HepG2 (cell line): ENCODE results near the gene NGB. TPM values are rescaled to one million over a fixed set of nuclear protein-coding genes. Genes with fewer than 3 reads are reported as not detected.

Experiments
- ATAC-seq: fragments of 200-7000 bp; cut with Tn5 transposase; 3 replicates; pipeline ENCODE4 v1.9.1; 2020; ENCODE audit warnings: mild to moderate bottlenecking, moderate library complexity
- BruUV-seq: library from RNA; stranded (reverse); fragments of 400-500 nt; replicated peaks from 2 replicates; lab custom pipeline; 2021; lab: Mats Ljungman, UMichigan
- CTCF ChIA-PET: fragments of 300-600 bp; formaldehyde crosslinking; extraction: SDS; loops from one replicate; lab custom pipeline; 2021; ENCODE audit warnings: low total read pairs, inconsistent platforms, low intra/inter-chr PET ratio; lab: Yijun Ruan, JAX
- POLR2A ChIA-PET: fragments of 350-600 bp; sonication (Branson Sonifier 250); formaldehyde crosslinking; loops from one replicate; lab custom pipeline; 2020; ENCODE audit warnings: antibody characterized with exemption, inconsistent platforms; lab: Yijun Ruan, JAX
- DNase-seq: peaks from one replicate; pipeline ENCODE4 v3.0.0-alpha.2; 2015; ENCODE audit warnings: low spot score
- FAIRE-seq: peaks from 3 replicates; lab custom pipeline; 2011; peaks lifted over from hg19 to GRCh38; lab: Jason Lieb, UNC
- H2AFZ ChIP-seq: one replicate; pipeline ENCODE4 v1.6.1; 2011; ENCODE audit warnings: low read length, inconsistent platforms
- H3K27ac ChIP-seq: fragments of 300-600 bp; 3 replicates; pipeline ENCODE4 v1.8.0; 2011; ENCODE audit warnings: mixed run types, mild to moderate bottlenecking, mixed read lengths, low read length, inconsistent platforms; ENCODE audit not compliant: insufficient read depth; ENCODE audit errors: extremely low read length
- H3K27me3 ChIP-seq, 2 experiments: fragments of 200-600 bp in 1 of 2; 2 replicates in 1 of 2; 3 replicates in 1 of 2; pipeline versions ENCODE4 v1.6.0 to v1.8.0; 2011; ENCODE audit warnings: low read length in 2 of 2, mild to moderate bottlenecking in 2 of 2, moderate library complexity in 2 of 2, inconsistent platforms in 1 of 2; ENCODE audit not compliant: insufficient read depth in 2 of 2, control insufficient read depth in 1 of 2
- H3K36me3 ChIP-seq, 2 experiments: fragments of 200-600 bp in 1 of 2; replicated peaks in 1 of 2; 2 replicates in 1 of 2; 3 replicates in 1 of 2; pipeline versions ENCODE4 v1.5.1 to v1.8.0; 2011; ENCODE audit warnings: low read length in 2 of 2, inconsistent platforms in 1 of 2; ENCODE audit not compliant: insufficient read depth in 2 of 2, control insufficient read depth in 1 of 2
- H3K4me1 ChIP-seq: 2 replicates; pipeline ENCODE4 v1.5.1; 2012; ENCODE audit warnings: low read length, inconsistent platforms; ENCODE audit not compliant: insufficient read depth
- H3K4me2 ChIP-seq: 2 replicates; pipeline ENCODE4 v1.6.0; 2011; ENCODE audit warnings: low read depth, low read length, inconsistent platforms
- H3K4me3 ChIP-seq, 3 experiments: fragments of 200-600 bp in 1 of 3; sonication (generic), shearing (Covaris generic) in 1 of 3; replicated peaks in 1 of 3; 2 replicates each; pipeline ENCODE4 v1.5.1; 2011 to 2016; ENCODE audit warnings: low read length in 3 of 3, inconsistent platforms in 2 of 3, low read depth in 2 of 3, mild to moderate bottlenecking in 2 of 3, control low read depth in 1 of 3, mixed read lengths in 1 of 3; ENCODE audit not compliant: insufficient read depth in 1 of 3
- H3K79me2 ChIP-seq: one replicate; pipeline ENCODE4 v1.6.1; 2011; ENCODE audit warnings: low read length, inconsistent platforms; ENCODE audit not compliant: insufficient read depth
- H3K9ac ChIP-seq: 2 replicates; pipeline ENCODE4 v1.6.0; 2011; ENCODE audit warnings: mild to moderate bottlenecking, low read depth, low read length, inconsistent platforms; ENCODE audit not compliant: insufficient read depth
- H3K9me3 ChIP-seq: 2 replicates; pipeline ENCODE4 v1.5.1; 2012; ENCODE audit warnings: mild to moderate bottlenecking, low read length
- H4K20me1 ChIP-seq: 2 replicates; pipeline ENCODE4 v1.6.0; 2011; ENCODE audit warnings: inconsistent platforms, mild to moderate bottlenecking, low read length, moderate library complexity; ENCODE audit not compliant: insufficient read depth
- ATAD3A ChIP-seq: sonication (generic); formaldehyde crosslinking; IDR thresholded peaks from 2 replicates; pipeline ENCODE4 v1.4.0; 2020; ENCODE audit warnings: missing genetic modification reagents
- FOXK2 ChIP-seq: fragments of 450-650 bp; IDR thresholded peaks from 2 replicates; pipeline ENCODE4 v1.6.1; 2016
- JARID2 ChIP-seq: sonication (generic); formaldehyde crosslinking; IDR thresholded peaks from 2 replicates; pipeline ENCODE4 v1.8.1; 2023; ENCODE audit warnings: missing genetic modification reagents, inconsistent platforms; ENCODE audit not compliant: insufficient replicate concordance
- LCORL ChIP-seq, 2 experiments: fragments of 450-650 bp in 1 of 2; sonication (generic) in 1 of 2; formaldehyde crosslinking in 1 of 2; IDR thresholded peaks; 2 replicates each; pipeline versions ENCODE4 v1.5.0 to v1.6.1; 2017 to 2020; ENCODE audit warnings: antibody characterized with exemption in 1 of 2, missing genetic modification reagents in 1 of 2
- NRL ChIP-seq: sonication (generic); formaldehyde crosslinking; IDR thresholded peaks from 2 replicates; pipeline ENCODE4 v1.5.0; 2020; ENCODE audit warnings: missing genetic modification reagents, mild to moderate bottlenecking, moderate library complexity, borderline replicate concordance
- SETDB1 ChIP-seq: sonication (generic); formaldehyde crosslinking; IDR thresholded peaks from 2 replicates; pipeline ENCODE4 v1.5.1; 2020; ENCODE audit warnings: missing genetic modification reagents, mild to moderate bottlenecking, borderline replicate concordance
- SP1 ChIP-seq, 2 experiments: fragments of 450-650 bp in 1 of 2; sonication (generic) in 1 of 2; formaldehyde crosslinking in 1 of 2; IDR thresholded peaks; 2 replicates each; pipeline versions ENCODE4 v1.4.0 to v1.6.1; 2016 to 2020; ENCODE audit warnings: missing genetic modification reagents in 1 of 2
- SP4 ChIP-seq: sonication (generic); formaldehyde crosslinking; IDR thresholded peaks from 2 replicates; pipeline ENCODE4 v1.8.1; 2023; ENCODE audit warnings: mild to moderate bottlenecking, missing genetic modification reagents
- THAP9 ChIP-seq: sonication (generic); formaldehyde crosslinking; IDR thresholded peaks from 2 replicates; pipeline ENCODE4; 2020; ENCODE audit warnings: missing genetic modification reagents, mild to moderate bottlenecking, borderline replicate concordance
- TP53 ChIP-seq: sonication (generic); formaldehyde crosslinking; conservative IDR thresholded peaks from 2 replicates; pipeline ENCODE4 v1.4.0; 2020; ENCODE audit warnings: missing genetic modification reagents
- ZNF253 ChIP-seq: sonication (generic); formaldehyde crosslinking; IDR thresholded peaks from 2 replicates; pipeline ENCODE4 v1.8.0; 2022; ENCODE audit warnings: mild to moderate bottlenecking, missing genetic modification reagents, borderline replicate concordance
- ZSCAN30 ChIP-seq: sonication (generic); formaldehyde crosslinking; IDR thresholded peaks from 2 replicates; pipeline ENCODE4 v1.5.0; 2020; ENCODE audit warnings: mild to moderate bottlenecking, missing genetic modification reagents
- WGBS: methylation state at CpG from one replicate; pipeline ENCODE4 v1.1.6; 2017; ENCODE audit warnings: low lambda C conversion rate; 5-methylcytosine and 5-hydroxymethylcytosine counted together
- in situ Hi-C: cut with HindIII; loops from 2 replicates; pipeline ENCODE4 v1.10.0; 2017; ENCODE audit warnings: low pct_unique_long_range_greater_than_20kb; ENCODE audit not compliant: extremely low pct_ligation_motif_present
- intact Hi-C: fragments of 100-400 bp; cut with micrococcal nuclease; formaldehyde crosslinking; loops from one replicate; pipeline ENCODE4 v1.10.0; 2022; ENCODE audit not compliant: unreplicated experiment
- polyA plus RNA-seq, 8 experiments: library from polyadenylated mRNA; depleted of rRNA in 3 of 8; stranded (reverse) in 7 of 8; unstranded in 1 of 8; fragments of >200 nt; fragmentation: Illumina TruSeq in 4 of 8; extraction: Trizol in 4 of 8; gene quantifications; 2 replicates each; pipeline versions ENCODE4 v1.2.1 to v1.2.3, GENCODE V29; 2011 to 2016; ENCODE audit warnings: low read depth in 4 of 8, missing spikeins in 1 of 8, mixed read lengths in 1 of 8; ENCODE audit not compliant: insufficient read depth in 1 of 8
- total RNA-seq, 5 experiments: library from RNA; depleted of rRNA; stranded (reverse); fragments of >200 nt; fragmentation: Illumina TruSeq; extraction: Trizol; gene quantifications; 2 replicates each; pipeline ENCODE4 v1.2.3, GENCODE V29; 2016; ENCODE audit warnings: low read depth in 1 of 5
- TF ChIP-seq, protein P1 (sequence below): sonication (generic); formaldehyde crosslinking; IDR thresholded peaks from 2 replicates; pipeline ENCODE4 v1.4.0; 2020; ENCODE audit warnings: missing genetic modification reagents

Gene NGB
- total and polyA plus RNA-seq, 2 of the 13 experiments (the other 11 are each of a cell fraction or from before 2014, with no cell fraction given) = 0.04 TPM; not detected in 1

GRCh38 chr14:77296155-77296554, 25.1 kb upstream of the NGB start:
- Histone ChIP-seq H3K27ac (no peak overlapping the region), H2AFZ (no peak overlapping the region), H4K20me1 (no peaks in the 10 kb centered on the region), H3K27me3 (no peaks in the 10 kb centered on the region), H3K4me1 (no peaks in the 10 kb centered on the region), H3K79me2 (no peaks in the 10 kb centered on the region), H3K9ac (no peak overlapping the region), H3K9me3 (no peaks in the 10 kb centered on the region), H3K4me3 (no peak overlapping the region), H3K4me2 (no peak overlapping the region), H3K36me3 (peaks cover 10 to 26% of the 10 kb centered on the region in 2 experiments; a peak in 4 of 5 replicates)
- DNase-seq = no peak
- no peak for ATAC-seq
- TF ChIP-seq FOXK2 (no peak), LCORL (IDR thresholded peaks at IDR 0.05) (peak; percentile 91), LCORL (CRISPR knock-in tag; IDR thresholded peaks at IDR 0.05) (no peak)
- BruUV-seq = no TSS peak
- in situ Hi-C loops (no loop called here), intact Hi-C loops (no loop called here)
- CTCF ChIA-PET = no interaction called here
- 99% methylated on average over 8 of the region's 13 CpGs for WGBS
- POLR2A ChIA-PET = no interaction called here
- no peak for FAIRE-seq

GRCh38 chr14:77290705-77291104, 19.7 kb upstream of the NGB start:
- H3K36me3 ChIP-seq = peaks cover 9 to 28% of the 10 kb centered on the region in 2 experiments; a peak in 4 of 5 replicates
- H3K4me1 ChIP-seq = no peaks in the 10 kb centered on the region
- 93% methylated on average over 2 of the region's 4 CpGs for WGBS
- peak; percentile 60; the same call in 2 of the 3 replicates for ATAC-seq
- no peak overlapping the region for H3K4me2 ChIP-seq
- FAIRE-seq = no peak
- no peaks in the 10 kb centered on the region for H3K27me3 ChIP-seq
- no peaks in the 10 kb centered on the region for H3K79me2 ChIP-seq
- H4K20me1 ChIP-seq = no peaks in the 10 kb centered on the region
- no peak overlapping the region for H3K4me3 ChIP-seq
- BruUV-seq = no TSS peak
- ChIA-PET CTCF (no interaction called here), POLR2A (no interaction called here)
- H3K27ac ChIP-seq = no peak overlapping the region
- intact Hi-C loops = no loop called here
- H3K9ac ChIP-seq = no peak overlapping the region
- in situ Hi-C loops = no loop called here
- H3K9me3 ChIP-seq = no peaks in the 10 kb centered on the region
- no peak overlapping the region for H2AFZ ChIP-seq
- DNase-seq = no peak
- TF ChIP-seq ATAD3A (CRISPR knock-in tag) (no peak), SP4 (CRISPR knock-in tag) (no peak), ZNF253 (CRISPR knock-in tag) (no peak), NRL (CRISPR knock-in tag) (no peak), THAP9 (no peak), SETDB1 (no peak), JARID2 (no peak), ZSCAN30 (CRISPR knock-in tag) (no peak), TP53 (no peak), SP1 (IDR thresholded peaks at IDR 0.05) (no peak), SP1 (CRISPR knock-in tag; IDR thresholded peaks at IDR 0.05) (no peak)
- TF ChIP-seq, protein P1, sequence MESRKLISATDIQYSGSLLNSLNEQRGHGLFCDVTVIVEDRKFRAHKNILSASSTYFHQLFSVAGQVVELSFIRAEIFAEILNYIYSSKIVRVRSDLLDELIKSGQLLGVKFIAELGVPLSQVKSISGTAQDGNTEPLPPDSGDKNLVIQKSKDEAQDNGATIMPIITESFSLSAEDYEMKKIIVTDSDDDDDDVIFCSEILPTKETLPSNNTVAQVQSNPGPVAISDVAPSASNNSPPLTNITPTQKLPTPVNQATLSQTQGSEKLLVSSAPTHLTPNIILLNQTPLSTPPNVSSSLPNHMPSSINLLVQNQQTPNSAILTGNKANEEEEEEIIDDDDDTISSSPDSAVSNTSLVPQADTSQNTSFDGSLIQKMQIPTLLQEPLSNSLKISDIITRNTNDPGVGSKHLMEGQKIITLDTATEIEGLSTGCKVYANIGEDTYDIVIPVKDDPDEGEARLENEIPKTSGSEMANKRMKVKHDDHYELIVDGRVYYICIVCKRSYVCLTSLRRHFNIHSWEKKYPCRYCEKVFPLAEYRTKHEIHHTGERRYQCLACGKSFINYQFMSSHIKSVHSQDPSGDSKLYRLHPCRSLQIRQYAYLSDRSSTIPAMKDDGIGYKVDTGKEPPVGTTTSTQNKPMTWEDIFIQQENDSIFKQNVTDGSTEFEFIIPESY (CRISPR knock-in tag) = no peak
